ENCODE results near the gene GJD3.

Gene GJD3

DNA sequence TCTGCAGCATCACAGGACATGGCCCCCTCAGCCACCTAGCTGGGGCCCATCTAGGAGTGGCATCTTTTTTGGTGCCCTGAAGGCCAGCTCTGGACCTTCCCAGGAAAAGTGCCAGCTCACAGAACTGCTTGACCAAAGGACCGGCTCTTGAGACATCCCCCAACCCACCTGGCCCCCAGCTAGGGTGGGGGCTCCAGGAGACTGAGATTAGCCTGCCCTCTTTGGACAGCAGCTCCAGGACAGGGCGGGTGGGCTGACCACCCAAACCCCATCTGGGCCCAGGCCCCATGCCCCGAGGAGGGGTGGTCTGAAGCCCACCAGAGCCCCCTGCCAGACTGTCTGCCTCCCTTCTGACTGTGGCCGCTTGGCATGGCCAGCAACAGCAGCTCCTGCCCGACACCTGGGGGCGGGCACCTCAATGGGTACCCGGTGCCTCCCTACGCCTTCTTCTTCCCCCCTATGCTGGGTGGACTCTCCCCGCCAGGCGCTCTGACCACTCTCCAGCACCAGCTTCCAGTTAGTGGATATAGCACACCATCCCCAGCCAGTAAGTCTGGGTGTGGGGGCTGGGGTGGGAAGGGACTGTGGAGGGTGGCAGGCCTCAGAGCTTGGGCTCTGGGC, 33.6 kb downstream of the GJD3 start:
- DNase-seq (ENCODE audit: low spot score), result no peak
- no peak for TF ChIP-seq CTCF (IDR thresholded peaks at IDR 0.05; ENCODE audit: extremely low read depth, missing control alignments)

- no peak for DNase-seq (ENCODE audit: low spot score)
- no peak for TF ChIP-seq CTCF (IDR thresholded peaks at IDR 0.05; ENCODE audit: extremely low read depth, missing control alignments)
Measured at GRCh38 chr17:40329839-40330794, 34.4 kb downstream of the GJD3 start.

- DNase-seq (ENCODE audit: low spot score), result no peak
- no peak for TF ChIP-seq CTCF (IDR thresholded peaks at IDR 0.05; ENCODE audit: extremely low read depth, missing control alignments)
Measured at GRCh38 chr17:40328386-40328766, 36.2 kb downstream of the GJD3 start.

GRCh38 chr17:40327735-40328385, 36.7 kb downstream of the GJD3 start:
- no peak for TF ChIP-seq CTCF (IDR thresholded peaks at IDR 0.05; ENCODE audit: extremely low read depth, missing control alignments)
- no peak for DNase-seq (ENCODE audit: low spot score)

DNA sequence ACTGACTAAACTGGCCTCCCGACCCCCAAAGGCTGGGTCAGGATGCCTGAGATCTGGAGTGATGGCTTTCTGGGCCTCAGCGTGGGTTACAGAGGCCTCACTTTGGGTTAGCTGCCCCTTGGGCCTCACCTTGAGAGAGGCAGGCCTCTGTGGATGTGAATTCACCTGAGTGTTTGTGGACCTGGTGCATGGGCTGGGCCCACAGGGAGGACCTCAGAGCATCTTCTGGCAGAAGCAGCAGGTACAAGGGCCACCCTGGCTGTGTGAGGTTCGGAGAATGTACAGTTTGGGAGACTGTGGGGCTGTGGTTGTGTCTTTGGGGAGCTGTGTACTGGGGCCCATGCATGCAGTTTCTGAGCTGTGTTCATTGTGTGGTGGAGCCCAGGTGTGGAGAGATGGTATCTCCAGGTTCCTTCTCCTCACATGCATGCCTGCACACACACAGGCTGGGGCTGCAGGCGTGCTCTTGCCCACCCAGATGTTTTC, 37.2 kb downstream of the GJD3 start:
- TF ChIP-seq CTCF (IDR thresholded peaks at IDR 0.05; ENCODE audit: extremely low read depth, missing control alignments), result no peak
- DNase-seq (ENCODE audit: low spot score), result no peak

GRCh38 chr17:40326832-40327199, 37.7 kb downstream of the GJD3 start:
- no peak for DNase-seq (ENCODE audit: low spot score)
- no peak for TF ChIP-seq CTCF (IDR thresholded peaks at IDR 0.05; ENCODE audit: extremely low read depth, missing control alignments)
